Epithelial cell of prostate (primary cell): Measurements from ENCODE around the gene ATG9A.
"Not testable (repeated sequence)": the region's sequence is repeated elsewhere in the genome, so short reads cannot be mapped to it uniquely, and the experiment has no call there.

ENCODE experiments used
- DNase-seq: peaks from one replicate; pipeline ENCODE4 v3.0.0-alpha.2; 2011; ENCODE audit warnings: low read depth, low spot score
- H3K27ac ChIP-seq: fragments of 450-650 bp; 2 replicates; pipeline ENCODE4 v1.5.1; 2017; ENCODE audit warnings: mild to moderate bottlenecking

ATG9A gene

GRCh38 chr2:219209236-219210195 is 19.9 kb downstream of the ATG9A start:
- DNase-seq, result no peak
- H3K27ac ChIP-seq, result no peak overlapping the region

- peak overlapping the region; percentile 79 for H3K27ac ChIP-seq
- DNase-seq, result no peak
Observed at GRCh38 chr2:219207884-219208740, 21.3 kb downstream of the ATG9A start.

GRCh38 chr2:219207134-219207883 is 22.1 kb downstream of the ATG9A start:
- H3K27ac ChIP-seq, result peak overlapping the region; percentile 79
- DNase-seq, result no peak

- peak; percentile 59 for DNase-seq
- peak within 1 kb of the TSS; percentile 79 for H3K27ac ChIP-seq
Observed at GRCh38 chr2:219206328-219207133, 22.9 kb downstream of the ATG9A start, which contains the start of gene ZFAND2B. TSS of gene ZFAND2B (plus strand) at chr2:219206782. CDS start at chr2:219206988, 206 bp downstream.

GRCh38 chr2:219205981-219206327 is 23.5 kb downstream of the ATG9A start:
- H3K27ac ChIP-seq, result peak overlapping the region; percentile 79

GRCh38 chr2:219205165-219205538 is 24.3 kb downstream of the ATG9A start:
- no peak overlapping the region for H3K27ac ChIP-seq
- DNase-seq, result no peak

More at GRCh38 chr2:219205981-219206327, 23.5 kb downstream of the ATG9A start:
- DNase-seq, result no peak

- no peak overlapping the region for H3K27ac ChIP-seq
- DNase-seq, result no peak
Observed at GRCh38 chr2:219204425-219205164, 24.8 kb downstream of the ATG9A start.

GRCh38 chr2:219201331-219201730 is 28.1 kb downstream of the ATG9A start:
- H3K27ac ChIP-seq, DNase-seq: not testable (repeated sequence)

GRCh38 chr2:219200502-219201326 is 28.7 kb downstream of the ATG9A start:
- H3K27ac ChIP-seq, DNase-seq: not testable (repeated sequence)

- H3K27ac ChIP-seq, result no peak overlapping the region
- no peak for DNase-seq
Observed at GRCh38 chr2:219199470-219200211, 29.8 kb downstream of the ATG9A start.

- DNase-seq, result no peak
- no peak overlapping the region for H3K27ac ChIP-seq
Observed at GRCh38 chr2:219198974-219199373, 30.5 kb downstream of the ATG9A start.

- no peak overlapping the region for H3K27ac ChIP-seq
- no peak for DNase-seq
Observed at GRCh38 chr2:219197388-219197787, 32.0 kb downstream of the ATG9A start.

GRCh38 chr2:219186754-219187456 is 42.5 kb downstream of the ATG9A start:
- no peak for DNase-seq
- H3K27ac ChIP-seq, result no peak overlapping the region

GRCh38 chr2:219184121-219184520 is 45.3 kb downstream of the ATG9A start:
- no peak for DNase-seq
- no peak overlapping the region for H3K27ac ChIP-seq

- no peak overlapping the region for H3K27ac ChIP-seq
Observed at GRCh38 chr2:219183151-219183772, 46.2 kb downstream of the ATG9A start.

More at GRCh38 chr2:219183151-219183772, 46.2 kb downstream of the ATG9A start:
- DNase-seq, result no peak
